Transverse colon (tissue), 4 donors: Measurements from ENCODE around the gene DGKG.

Source experiments
- EP300 ChIP-seq: sonication (generic); formaldehyde crosslinking; IDR thresholded peaks from one replicate; pipeline ENCODE4 v1.6.1; 2017; ENCODE audit warnings: antibody characterized with exemption, low read depth
- POLR2A ChIP-seq: fragments of 450-650 bp; IDR thresholded peaks from one replicate; pipeline ENCODE4 v1.6.1; 2016; ENCODE audit warnings: antibody characterized with exemption, mild to moderate bottlenecking, moderate library complexity
- POLR2AphosphoS5 ChIP-seq, 3 donors: sonication (generic); formaldehyde crosslinking; IDR thresholded peaks; one replicate each; pipeline ENCODE4 v1.6.1; 2016; ENCODE audit warnings: antibody characterized with exemption in 3 of 3
- TF ChIP-seq, protein P1 (sequence below), 5 experiments: fragments of 200-600 bp in 3 of 5; fragments of 450-650 bp in 2 of 5; sonication (generic) in 3 of 5; IDR thresholded peaks; 1 replicate in 2 of 5; 2 replicates in 3 of 5; pipeline ENCODE4 v1.5.1; 2016 to 2017; ENCODE audit warnings: antibody characterized with exemption in 5 of 5, inconsistent platforms in 3 of 5, mild to moderate bottlenecking in 2 of 5, moderate library complexity in 1 of 5

DNA sequence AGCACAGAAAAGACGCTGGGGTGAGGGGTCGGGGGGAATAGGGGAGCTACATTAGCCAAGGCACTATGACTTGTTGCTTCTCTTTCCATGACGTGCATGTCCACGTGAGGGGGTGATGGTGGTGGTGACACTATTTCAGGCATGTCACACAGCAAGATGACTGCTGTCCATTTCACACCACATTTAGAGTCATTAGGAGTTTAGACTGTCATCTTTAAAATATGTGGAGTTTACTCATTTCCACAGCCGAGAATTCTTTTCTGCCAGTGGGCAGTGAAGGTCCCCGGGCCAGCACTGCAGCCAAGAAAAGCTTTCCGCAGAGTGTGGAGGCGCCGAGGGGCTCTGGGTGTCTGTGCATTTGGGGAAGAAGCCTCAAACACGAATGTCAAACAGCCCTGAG is 954 bp upstream of the DGKG start:
- TF ChIP-seq, protein P1, sequence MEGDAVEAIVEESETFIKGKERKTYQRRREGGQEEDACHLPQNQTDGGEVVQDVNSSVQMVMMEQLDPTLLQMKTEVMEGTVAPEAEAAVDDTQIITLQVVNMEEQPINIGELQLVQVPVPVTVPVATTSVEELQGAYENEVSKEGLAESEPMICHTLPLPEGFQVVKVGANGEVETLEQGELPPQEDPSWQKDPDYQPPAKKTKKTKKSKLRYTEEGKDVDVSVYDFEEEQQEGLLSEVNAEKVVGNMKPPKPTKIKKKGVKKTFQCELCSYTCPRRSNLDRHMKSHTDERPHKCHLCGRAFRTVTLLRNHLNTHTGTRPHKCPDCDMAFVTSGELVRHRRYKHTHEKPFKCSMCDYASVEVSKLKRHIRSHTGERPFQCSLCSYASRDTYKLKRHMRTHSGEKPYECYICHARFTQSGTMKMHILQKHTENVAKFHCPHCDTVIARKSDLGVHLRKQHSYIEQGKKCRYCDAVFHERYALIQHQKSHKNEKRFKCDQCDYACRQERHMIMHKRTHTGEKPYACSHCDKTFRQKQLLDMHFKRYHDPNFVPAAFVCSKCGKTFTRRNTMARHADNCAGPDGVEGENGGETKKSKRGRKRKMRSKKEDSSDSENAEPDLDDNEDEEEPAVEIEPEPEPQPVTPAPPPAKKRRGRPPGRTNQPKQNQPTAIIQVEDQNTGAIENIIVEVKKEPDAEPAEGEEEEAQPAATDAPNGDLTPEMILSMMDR (IDR thresholded peaks at IDR 0.05) = no peak
- TF ChIP-seq POLR2A = no peak
- no peak for TF ChIP-seq POLR2AphosphoS5 (IDR thresholded peaks at IDR 0.05)
- TF ChIP-seq EP300 = no peak
